NCI-H748 treated with DMSO at 0.1 percent for 48 hours (cell line): Measurements from ENCODE around the gene PAQR9.

ENCODE experiments used
- DNase-seq: peaks from one replicate; lab custom pipeline; 2025; lab: John Stamatoyannopoulos, UW

Gene PAQR9

DNA sequence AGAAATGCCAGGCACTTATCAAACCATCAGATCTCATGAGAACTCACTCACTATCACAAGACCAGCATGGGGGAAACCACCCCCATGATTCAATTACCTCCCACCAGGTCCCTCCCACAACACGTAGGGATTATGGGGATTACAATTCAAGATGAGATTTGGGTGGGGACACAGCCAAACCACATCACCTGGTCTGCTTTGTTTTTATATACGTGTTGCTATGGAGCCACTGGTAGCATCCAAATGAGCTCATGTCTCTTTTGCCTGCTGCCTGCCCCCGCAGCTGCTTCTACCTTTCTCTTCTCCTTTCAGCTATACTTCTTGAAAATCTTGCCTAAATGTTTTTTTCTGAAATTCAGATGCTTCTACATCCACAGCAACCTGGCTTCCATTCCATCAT, 47.8 kb downstream of the PAQR9 start:
- DNase-seq = no peak

DNA sequence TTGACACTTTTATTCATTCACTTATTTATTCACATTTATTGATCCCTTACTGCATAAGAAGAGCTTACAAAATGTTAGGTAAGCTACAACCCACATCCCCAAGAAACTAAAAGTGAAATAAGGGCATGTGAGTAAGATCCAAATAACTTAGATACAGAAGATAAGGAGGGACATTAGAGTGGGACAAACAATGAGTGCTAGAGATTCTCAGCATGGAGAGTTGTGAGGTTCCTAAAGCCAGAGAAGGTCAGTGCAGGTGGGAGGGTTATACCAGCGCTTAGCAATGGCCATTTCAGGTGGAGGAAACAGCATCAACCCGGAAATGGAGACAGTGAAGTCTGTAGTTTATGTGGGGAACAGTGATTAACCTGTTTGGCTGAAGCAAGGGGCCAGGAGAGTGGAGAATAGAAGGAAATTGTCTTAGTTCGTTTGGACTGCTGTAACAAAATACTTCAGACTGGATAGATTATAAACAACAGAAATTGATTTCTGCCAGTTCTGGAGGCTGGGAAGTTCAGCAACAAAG, 49.1 kb downstream of the PAQR9 start:
- DNase-seq = no peak

DNA sequence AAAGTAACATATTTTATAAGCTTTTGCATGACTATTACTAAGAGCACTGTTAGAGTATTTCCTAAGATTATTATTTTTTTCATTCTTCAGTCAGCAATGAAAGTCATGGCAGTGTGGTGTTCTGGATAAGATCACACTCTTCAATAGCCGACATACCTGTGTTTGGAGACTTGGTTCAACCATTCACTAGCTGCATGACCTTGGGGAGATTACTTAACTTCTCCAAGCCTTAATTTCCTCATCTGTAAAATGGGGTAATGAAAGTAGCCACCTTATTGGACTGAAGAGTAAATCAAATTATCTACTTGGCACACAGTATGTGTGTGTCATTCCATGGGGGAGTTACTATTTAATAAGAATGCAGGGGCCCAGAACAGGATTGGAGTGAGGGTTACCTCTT, 50.0 kb downstream of the PAQR9 start:
- DNase-seq = no peak

GRCh38 chr3:142912402-142913172, 50.9 kb downstream of the PAQR9 start:
- DNase-seq = no peak
